Liver (tissue), 3 donors: ENCODE data around the gene KDM4C.

Experiments used
- FOXA1 ChIP-seq: IDR thresholded peaks from 2 replicates; pipeline ENCODE4 v1.6.1; 2016; ENCODE audit warnings: antibody characterized with exemption
- FOXA2 ChIP-seq: IDR thresholded peaks from 2 replicates; pipeline ENCODE4 v1.6.1; 2016; ENCODE audit warnings: antibody characterized with exemption
- GABPA ChIP-seq, 2 donors: IDR thresholded peaks in 1 of 2; conservative IDR thresholded peaks in 1 of 2; 2 replicates each; pipeline ENCODE4 v1.6.1; 2016; ENCODE audit warnings: antibody characterized with exemption in 2 of 2, mild to moderate bottlenecking in 1 of 2, moderate library complexity in 1 of 2
- JUND ChIP-seq, 2 donors: IDR thresholded peaks; 2 replicates each; pipeline ENCODE4 v1.6.1; 2016; ENCODE audit warnings: antibody characterized with exemption in 2 of 2
- RAD21 ChIP-seq, 2 donors: IDR thresholded peaks; 2 replicates each; pipeline ENCODE4 v1.6.1; 2016; ENCODE audit warnings: antibody characterized with exemption in 2 of 2, mild to moderate bottlenecking in 2 of 2
- RXRA ChIP-seq, 2 donors: IDR thresholded peaks; 2 replicates each; pipeline ENCODE4 v1.6.1; 2017 to 2018; ENCODE audit warnings: antibody characterized with exemption in 2 of 2, mild to moderate bottlenecking in 1 of 2
- SP1 ChIP-seq: IDR thresholded peaks from 2 replicates; pipeline ENCODE4 v1.6.1; 2018; ENCODE audit warnings: antibody characterized with exemption, mild to moderate bottlenecking
- TAF1 ChIP-seq: conservative IDR thresholded peaks from 2 replicates; pipeline ENCODE4 v1.6.1; 2016; ENCODE audit warnings: antibody characterized with exemption, mild to moderate bottlenecking
- YY1 ChIP-seq: IDR thresholded peaks from 2 replicates; pipeline ENCODE4 v1.6.1; 2016; ENCODE audit warnings: antibody characterized with exemption, mild to moderate bottlenecking
- TF ChIP-seq, protein P1 (sequence below): fragments of 150-350 bp; IDR thresholded peaks from 2 replicates; pipeline ENCODE4 v1.5.1; 2017; ENCODE audit warnings: improper control_type of control experiment, low read depth, low read length; ENCODE audit not compliant: missing input control
- TF ChIP-seq, protein P2 (sequence below): IDR thresholded peaks from 2 replicates; pipeline ENCODE4 v1.6.1; 2016; ENCODE audit warnings: antibody characterized with exemption, mild to moderate bottlenecking
- TF ChIP-seq, protein P3 (sequence below): IDR thresholded peaks from 2 replicates; pipeline ENCODE4 v1.6.1; 2016; ENCODE audit warnings: antibody characterized with exemption
- TF ChIP-seq, protein P4 (sequence below): IDR thresholded peaks from 2 replicates; pipeline ENCODE4 v1.6.1; 2016; ENCODE audit warnings: antibody characterized with exemption
- TF ChIP-seq, protein P5 (sequence below): IDR thresholded peaks from 2 replicates; pipeline ENCODE4 v1.6.1; 2016; ENCODE audit warnings: antibody characterized with exemption
- donor health status: healthy.
- donor health status: healthy.

DNA sequence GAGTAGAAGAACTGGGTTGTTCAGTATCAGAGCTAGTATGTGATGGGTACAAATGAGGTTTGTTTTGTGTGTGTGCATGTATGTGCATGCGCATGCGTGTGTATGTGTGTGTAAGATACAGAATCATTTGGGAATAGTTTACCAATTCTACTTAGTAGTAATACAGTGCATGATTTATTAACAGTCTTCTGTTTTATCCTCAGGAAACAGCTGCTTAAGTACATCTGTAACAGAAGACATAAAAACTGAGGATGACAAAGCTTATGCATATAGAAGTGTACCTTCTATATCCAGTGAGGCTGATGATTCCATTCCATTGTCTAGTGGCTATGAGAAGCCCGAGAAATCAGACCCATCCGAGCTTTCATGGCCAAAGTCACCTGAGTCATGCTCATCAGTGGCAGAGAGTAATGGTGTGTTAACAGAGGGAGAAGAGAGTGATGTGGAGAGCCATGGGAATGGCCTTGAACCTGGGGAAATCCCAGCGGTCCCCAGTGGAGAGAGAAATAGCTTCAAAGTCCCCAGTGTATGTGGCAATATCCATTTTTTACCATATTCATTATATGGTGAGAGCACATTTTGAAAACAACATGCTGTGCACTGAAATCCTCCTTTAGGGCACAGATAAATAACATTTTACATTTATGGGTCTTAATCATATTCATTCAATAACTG, 228.5 kb downstream of the KDM4C start:
- TF ChIP-seq, protein P1, sequence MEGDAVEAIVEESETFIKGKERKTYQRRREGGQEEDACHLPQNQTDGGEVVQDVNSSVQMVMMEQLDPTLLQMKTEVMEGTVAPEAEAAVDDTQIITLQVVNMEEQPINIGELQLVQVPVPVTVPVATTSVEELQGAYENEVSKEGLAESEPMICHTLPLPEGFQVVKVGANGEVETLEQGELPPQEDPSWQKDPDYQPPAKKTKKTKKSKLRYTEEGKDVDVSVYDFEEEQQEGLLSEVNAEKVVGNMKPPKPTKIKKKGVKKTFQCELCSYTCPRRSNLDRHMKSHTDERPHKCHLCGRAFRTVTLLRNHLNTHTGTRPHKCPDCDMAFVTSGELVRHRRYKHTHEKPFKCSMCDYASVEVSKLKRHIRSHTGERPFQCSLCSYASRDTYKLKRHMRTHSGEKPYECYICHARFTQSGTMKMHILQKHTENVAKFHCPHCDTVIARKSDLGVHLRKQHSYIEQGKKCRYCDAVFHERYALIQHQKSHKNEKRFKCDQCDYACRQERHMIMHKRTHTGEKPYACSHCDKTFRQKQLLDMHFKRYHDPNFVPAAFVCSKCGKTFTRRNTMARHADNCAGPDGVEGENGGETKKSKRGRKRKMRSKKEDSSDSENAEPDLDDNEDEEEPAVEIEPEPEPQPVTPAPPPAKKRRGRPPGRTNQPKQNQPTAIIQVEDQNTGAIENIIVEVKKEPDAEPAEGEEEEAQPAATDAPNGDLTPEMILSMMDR: no peak
- TF ChIP-seq JUND (IDR thresholded peaks at IDR 0.05) (no peak), RAD21 (IDR thresholded peaks at IDR 0.05) (no peak), FOXA1 (no peak), TAF1 (no peak), FOXA2 (no peak), SP1 (no peak), GABPA (IDR thresholded peaks at IDR 0.05 in 1 of 2, conservative IDR thresholded peaks at IDR 0.05 in 1 of 2) (no peak), YY1 (no peak), RXRA (IDR thresholded peaks at IDR 0.05) (no peak)
- TF ChIP-seq, protein P2, sequence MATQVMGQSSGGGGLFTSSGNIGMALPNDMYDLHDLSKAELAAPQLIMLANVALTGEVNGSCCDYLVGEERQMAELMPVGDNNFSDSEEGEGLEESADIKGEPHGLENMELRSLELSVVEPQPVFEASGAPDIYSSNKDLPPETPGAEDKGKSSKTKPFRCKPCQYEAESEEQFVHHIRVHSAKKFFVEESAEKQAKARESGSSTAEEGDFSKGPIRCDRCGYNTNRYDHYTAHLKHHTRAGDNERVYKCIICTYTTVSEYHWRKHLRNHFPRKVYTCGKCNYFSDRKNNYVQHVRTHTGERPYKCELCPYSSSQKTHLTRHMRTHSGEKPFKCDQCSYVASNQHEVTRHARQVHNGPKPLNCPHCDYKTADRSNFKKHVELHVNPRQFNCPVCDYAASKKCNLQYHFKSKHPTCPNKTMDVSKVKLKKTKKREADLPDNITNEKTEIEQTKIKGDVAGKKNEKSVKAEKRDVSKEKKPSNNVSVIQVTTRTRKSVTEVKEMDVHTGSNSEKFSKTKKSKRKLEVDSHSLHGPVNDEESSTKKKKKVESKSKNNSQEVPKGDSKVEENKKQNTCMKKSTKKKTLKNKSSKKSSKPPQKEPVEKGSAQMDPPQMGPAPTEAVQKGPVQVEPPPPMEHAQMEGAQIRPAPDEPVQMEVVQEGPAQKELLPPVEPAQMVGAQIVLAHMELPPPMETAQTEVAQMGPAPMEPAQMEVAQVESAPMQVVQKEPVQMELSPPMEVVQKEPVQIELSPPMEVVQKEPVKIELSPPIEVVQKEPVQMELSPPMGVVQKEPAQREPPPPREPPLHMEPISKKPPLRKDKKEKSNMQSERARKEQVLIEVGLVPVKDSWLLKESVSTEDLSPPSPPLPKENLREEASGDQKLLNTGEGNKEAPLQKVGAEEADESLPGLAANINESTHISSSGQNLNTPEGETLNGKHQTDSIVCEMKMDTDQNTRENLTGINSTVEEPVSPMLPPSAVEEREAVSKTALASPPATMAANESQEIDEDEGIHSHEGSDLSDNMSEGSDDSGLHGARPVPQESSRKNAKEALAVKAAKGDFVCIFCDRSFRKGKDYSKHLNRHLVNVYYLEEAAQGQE: no peak
- TF ChIP-seq, protein P3, sequence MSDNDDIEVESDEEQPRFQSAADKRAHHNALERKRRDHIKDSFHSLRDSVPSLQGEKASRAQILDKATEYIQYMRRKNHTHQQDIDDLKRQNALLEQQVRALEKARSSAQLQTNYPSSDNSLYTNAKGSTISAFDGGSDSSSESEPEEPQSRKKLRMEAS: no peak
- TF ChIP-seq, protein P4, sequence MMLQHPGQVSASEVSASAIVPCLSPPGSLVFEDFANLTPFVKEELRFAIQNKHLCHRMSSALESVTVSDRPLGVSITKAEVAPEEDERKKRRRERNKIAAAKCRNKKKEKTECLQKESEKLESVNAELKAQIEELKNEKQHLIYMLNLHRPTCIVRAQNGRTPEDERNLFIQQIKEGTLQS: no peak
- TF ChIP-seq, protein P5, sequence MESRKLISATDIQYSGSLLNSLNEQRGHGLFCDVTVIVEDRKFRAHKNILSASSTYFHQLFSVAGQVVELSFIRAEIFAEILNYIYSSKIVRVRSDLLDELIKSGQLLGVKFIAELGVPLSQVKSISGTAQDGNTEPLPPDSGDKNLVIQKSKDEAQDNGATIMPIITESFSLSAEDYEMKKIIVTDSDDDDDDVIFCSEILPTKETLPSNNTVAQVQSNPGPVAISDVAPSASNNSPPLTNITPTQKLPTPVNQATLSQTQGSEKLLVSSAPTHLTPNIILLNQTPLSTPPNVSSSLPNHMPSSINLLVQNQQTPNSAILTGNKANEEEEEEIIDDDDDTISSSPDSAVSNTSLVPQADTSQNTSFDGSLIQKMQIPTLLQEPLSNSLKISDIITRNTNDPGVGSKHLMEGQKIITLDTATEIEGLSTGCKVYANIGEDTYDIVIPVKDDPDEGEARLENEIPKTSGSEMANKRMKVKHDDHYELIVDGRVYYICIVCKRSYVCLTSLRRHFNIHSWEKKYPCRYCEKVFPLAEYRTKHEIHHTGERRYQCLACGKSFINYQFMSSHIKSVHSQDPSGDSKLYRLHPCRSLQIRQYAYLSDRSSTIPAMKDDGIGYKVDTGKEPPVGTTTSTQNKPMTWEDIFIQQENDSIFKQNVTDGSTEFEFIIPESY: no peak
